Thyroid gland (tissue), 4 donors: Measurements from ENCODE around the gene SARDH. TPM values are rescaled to one million over a fixed set of nuclear protein-coding genes. Genes with fewer than 3 reads are reported as not detected.

Source experiments
- DNase-seq, 2 donors: peaks; one replicate each; pipeline ENCODE4 v3.0.0-alpha.2; 2019
- H3K27ac ChIP-seq, 3 donors: fragments of 200-600 bp; sonication (generic); 1 replicate in 2 of 3; 2 replicates in 1 of 3; pipeline ENCODE4 v1.5.1; 2016 to 2019; ENCODE audit warnings: mild to moderate bottlenecking in 1 of 3, moderate library complexity in 1 of 3
- H3K27me3 ChIP-seq: fragments of 200-600 bp; sonication (generic); one replicate; pipeline ENCODE4 v1.5.1; 2019
- H3K36me3 ChIP-seq, 2 donors: fragments of 200-600 bp; sonication (generic); one replicate each; pipeline ENCODE4 v1.5.1; 2016 to 2019
- H3K4me1 ChIP-seq, 2 donors: fragments of 200-600 bp; sonication (generic); one replicate each; pipeline ENCODE4 v1.5.1; 2017 to 2019
- H3K4me3 ChIP-seq, 3 donors: fragments of 200-600 bp; sonication (generic); replicated peaks in 1 of 3; 1 replicate in 2 of 3; 2 replicates in 1 of 3; pipeline ENCODE4 v1.5.1; 2016; ENCODE audit warnings: mild to moderate bottlenecking in 1 of 3
- H3K9me3 ChIP-seq: fragments of 200-600 bp; sonication (generic); one replicate; pipeline ENCODE4 v1.5.1; 2017
- POLR2A ChIP-seq, 2 donors: fragments of 450-650 bp; IDR thresholded peaks; one replicate each; pipeline ENCODE4 v1.6.1; 2017; ENCODE audit warnings: antibody characterized with exemption in 2 of 2, mild to moderate bottlenecking in 2 of 2, moderate library complexity in 1 of 2
- WGBS, 2 donors: methylation state at CpG; one replicate each; pipeline ENCODE4 v1.1.5; 2017; 5-methylcytosine and 5-hydroxymethylcytosine counted together
- intact Hi-C: fragments of 100-400 bp; cut with DNase I; formaldehyde crosslinking; loops from one replicate; pipeline ENCODE4 v1.15.1; 2023
- total RNA-seq, 4 donors: library from RNA; depleted of rRNA; stranded (reverse); fragments of >200 nt; gene quantifications; one replicate each; pipeline ENCODE4 v1.2.3, GENCODE V29; 2016
- TF ChIP-seq, protein P1 (sequence below), 6 experiments: fragments of 200-600 bp in 3 of 6; fragments of 450-650 bp in 3 of 6; sonication (generic) in 3 of 6; IDR thresholded peaks; one replicate each; pipeline ENCODE4 v1.5.1; 2016 to 2019; ENCODE audit warnings: antibody characterized with exemption in 6 of 6, mild to moderate bottlenecking in 2 of 6, inconsistent platforms in 1 of 6, moderate library complexity in 1 of 6

Gene SARDH
- total RNA-seq, 4 donors from 2014 or later, result 2.2 to 6.2 (median 3.3) TPM; not detected in 1

DNA sequence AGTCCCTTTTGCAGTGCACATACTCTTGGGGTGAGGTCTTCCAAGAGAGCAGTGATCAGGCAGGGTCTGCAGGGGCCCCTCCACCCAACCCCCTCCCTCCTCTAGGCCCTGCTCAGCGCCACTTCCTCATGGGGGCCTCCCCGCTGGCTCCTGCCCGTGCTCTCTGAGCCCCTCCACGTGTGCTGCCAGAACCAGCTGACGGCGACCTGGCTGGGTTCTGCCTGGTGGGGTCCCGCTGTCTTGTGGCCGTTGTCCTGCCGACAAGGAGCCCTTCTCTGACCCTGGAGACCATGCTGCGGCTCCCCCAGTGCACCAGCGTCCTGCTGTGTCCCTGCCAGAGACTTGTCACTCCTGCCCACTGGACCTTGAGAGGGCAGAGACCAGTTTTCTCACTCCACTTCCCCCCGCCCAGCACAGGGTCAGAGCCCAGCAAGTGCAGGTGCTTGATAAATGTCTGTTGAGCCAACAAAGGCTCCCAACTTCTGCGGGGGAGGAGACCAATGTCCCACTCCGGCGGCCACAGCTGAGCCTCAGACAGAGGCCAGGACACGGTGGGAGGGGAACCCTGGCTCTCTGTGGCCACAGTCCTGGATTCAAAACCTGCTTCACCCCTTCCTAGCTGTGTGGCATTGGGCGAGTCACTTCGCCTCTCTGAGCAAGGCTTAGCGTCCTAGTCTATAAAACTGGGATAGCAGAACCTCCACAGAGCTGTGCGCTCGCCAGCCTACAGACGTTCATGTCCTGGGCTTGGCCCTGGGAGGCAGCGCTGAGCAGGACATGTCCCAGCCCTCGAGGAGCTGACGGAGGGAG lies 24.8 kb downstream of the SARDH start:
- Histone ChIP-seq H3K27me3 (no peaks in the 10 kb centered on the region), H3K9me3 (no peaks in the 10 kb centered on the region), H3K27ac (no peak overlapping the region), H3K4me1 (peaks cover 5 to 31% of the 10 kb centered on the region in 2 donors), H3K4me3 (no peak overlapping the region), H3K36me3 (no peaks in the 10 kb centered on the region)
- DNase-seq, result peak; percentile 72 to 77
- intact Hi-C loops, result no loop called here
- 57 to 68% methylated on average over 11 to 19 of the region's 25 CpGs for WGBS, 2 donors
- no peak for TF ChIP-seq POLR2A (IDR thresholded peaks at IDR 0.05)
- TF ChIP-seq, protein P1, sequence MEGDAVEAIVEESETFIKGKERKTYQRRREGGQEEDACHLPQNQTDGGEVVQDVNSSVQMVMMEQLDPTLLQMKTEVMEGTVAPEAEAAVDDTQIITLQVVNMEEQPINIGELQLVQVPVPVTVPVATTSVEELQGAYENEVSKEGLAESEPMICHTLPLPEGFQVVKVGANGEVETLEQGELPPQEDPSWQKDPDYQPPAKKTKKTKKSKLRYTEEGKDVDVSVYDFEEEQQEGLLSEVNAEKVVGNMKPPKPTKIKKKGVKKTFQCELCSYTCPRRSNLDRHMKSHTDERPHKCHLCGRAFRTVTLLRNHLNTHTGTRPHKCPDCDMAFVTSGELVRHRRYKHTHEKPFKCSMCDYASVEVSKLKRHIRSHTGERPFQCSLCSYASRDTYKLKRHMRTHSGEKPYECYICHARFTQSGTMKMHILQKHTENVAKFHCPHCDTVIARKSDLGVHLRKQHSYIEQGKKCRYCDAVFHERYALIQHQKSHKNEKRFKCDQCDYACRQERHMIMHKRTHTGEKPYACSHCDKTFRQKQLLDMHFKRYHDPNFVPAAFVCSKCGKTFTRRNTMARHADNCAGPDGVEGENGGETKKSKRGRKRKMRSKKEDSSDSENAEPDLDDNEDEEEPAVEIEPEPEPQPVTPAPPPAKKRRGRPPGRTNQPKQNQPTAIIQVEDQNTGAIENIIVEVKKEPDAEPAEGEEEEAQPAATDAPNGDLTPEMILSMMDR (IDR thresholded peaks at IDR 0.05), result no peak

DNA sequence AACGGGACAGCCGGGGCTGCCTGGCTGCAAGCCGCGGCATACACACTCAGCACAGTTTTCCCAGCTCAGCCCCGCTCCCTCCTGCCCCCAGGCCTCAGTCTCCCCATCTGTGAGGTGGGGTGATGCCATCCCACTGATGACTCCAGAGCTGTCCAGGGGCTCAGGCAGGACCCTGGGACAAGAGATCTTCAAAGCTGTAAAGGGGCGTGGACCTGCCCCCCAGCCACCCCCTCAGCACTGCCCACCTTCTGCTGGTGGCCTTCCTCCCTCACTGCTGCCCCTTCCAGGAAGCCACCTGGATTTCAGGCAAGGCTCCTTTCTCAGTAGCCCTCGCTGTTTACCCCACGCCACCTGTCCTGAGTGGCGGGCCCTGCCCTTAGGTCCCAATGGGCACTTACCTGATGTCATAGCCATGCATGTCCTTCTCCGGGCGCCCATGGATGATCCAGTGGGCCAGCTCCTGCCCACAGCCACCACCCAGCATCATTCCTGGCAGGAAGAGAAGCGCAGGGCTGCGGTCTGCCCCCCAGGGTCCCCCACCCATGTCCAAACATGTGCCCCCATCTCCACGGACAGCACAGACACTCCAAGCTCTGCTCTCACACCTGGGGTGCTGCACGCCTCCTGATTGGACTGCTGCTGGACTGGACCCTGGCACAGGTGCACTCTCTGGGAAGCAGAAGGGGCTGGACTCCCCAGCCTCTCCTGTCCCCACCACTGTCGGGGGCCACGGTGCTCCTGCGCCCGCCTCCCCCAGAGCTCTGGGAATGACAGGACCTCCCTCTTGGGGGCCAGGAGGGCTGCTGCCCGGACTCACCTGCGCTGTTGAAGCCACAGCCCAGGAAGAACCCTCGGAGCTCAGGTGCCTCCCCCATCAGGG lies 25.7 kb downstream of the SARDH start:
- no peak overlapping the region for H3K27ac ChIP-seq
- intact Hi-C loops, result no loop called here
- 85 to 90% methylated on average over 15 to 17 of the region's 22 CpGs for WGBS, 2 donors

DNA sequence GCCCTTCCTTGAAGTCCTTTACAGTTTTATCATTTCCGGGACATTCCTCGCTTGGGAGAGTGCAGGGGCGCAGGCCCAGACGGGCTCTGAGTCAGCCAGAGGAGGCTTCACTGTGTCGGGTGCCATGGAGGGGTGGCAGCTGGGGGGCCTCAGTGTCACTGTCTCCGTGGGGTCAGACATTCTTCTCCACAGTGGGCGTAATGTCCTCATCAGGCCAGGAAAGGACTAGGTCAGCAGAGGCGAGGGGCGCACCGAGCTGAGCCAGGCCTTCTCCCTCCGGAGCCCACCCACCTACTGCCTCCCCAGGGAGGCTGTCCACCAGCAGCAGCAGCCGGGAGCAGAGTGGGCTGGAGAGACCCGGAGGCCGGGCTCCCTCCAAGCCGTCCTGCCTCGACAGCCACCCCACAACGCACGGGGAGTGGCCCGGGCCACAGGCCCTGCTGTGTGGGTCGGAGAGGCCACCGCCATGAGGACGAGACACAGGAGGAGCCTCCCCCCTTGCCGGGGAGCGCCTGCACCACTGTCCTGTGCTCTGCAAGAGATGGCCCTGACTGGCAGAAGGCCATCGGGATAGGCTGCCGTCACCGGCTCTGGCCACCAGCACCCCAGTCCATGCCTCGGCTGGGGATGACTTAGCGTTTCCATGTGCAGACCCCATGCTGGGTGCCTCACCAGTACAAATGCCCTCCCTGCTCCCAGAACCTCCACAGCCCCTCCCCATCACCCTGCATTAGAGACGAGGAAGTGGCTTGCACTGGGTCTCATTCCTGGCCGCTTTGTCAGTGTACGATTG lies 26.5 kb downstream of the SARDH start:
- Histone ChIP-seq H3K4me1 (peaks cover 5 to 38% of the 10 kb centered on the region in 2 donors), H3K9me3 (no peaks in the 10 kb centered on the region), H3K4me3 (no peak overlapping the region), H3K27ac (peak overlapping the region in 1 of 3 donors; percentile 36), H3K36me3 (no peaks in the 10 kb centered on the region), H3K27me3 (no peaks in the 10 kb centered on the region)
- WGBS, 2 donors, result 90 to 93% methylated on average over 12 to 14 of the region's 32 CpGs
- no peak for TF ChIP-seq POLR2A (IDR thresholded peaks at IDR 0.05)
- TF ChIP-seq, protein P1 (IDR thresholded peaks at IDR 0.05), result no peak
- intact Hi-C loops, result no loop called here
- no peak for DNase-seq

More for the DNA sequence above, 25.7 kb downstream of the SARDH start:
- Histone ChIP-seq H3K9me3 (no peaks in the 10 kb centered on the region), H3K27me3 (no peaks in the 10 kb centered on the region), H3K4me1 (peaks cover 5 to 35% of the 10 kb centered on the region in 2 donors), H3K36me3 (no peaks in the 10 kb centered on the region), H3K4me3 (no peak overlapping the region)
- no peak for DNase-seq
- TF ChIP-seq, protein P1 (IDR thresholded peaks at IDR 0.05), result no peak
- TF ChIP-seq POLR2A (IDR thresholded peaks at IDR 0.05), result no peak

DNA sequence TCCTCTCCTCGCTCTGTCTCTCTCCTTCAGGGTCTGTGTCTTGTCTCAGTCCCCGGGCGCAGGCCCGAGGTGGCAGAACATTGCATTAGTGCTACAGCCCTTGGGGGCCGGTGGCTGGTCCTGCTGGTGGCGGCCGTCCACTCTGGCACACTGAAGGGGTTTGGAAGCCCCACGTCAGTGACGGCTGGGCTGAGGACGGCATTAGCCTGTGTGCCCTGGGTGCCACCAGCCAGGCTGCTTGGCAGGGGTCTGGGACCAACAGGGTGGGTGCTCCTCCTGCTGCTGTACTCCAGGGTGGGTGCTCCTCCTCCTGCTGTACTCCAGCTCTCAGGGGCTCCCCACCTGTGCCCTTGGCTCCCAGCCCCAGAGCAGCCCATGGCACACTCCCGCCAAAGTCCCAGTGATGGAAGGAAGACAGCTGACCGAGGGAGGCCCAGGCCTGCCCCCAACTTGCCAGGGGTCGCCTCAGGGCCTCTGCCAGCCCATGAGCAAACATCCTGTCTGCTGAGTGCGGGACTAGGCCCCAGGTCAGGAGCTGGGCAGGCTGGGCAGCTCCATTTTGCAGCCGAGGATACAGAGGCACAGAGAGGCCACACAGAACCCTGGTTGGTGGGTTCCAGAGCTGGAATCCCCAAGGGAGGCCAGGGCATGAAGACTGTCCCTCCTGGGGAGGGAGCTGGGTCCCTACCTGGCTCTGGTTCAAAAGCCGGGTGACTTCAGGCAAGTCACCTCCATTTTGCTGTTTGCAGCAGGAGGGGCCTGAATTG lies 27.3 kb downstream of the SARDH start:
- Histone ChIP-seq H3K36me3 (no peaks in the 10 kb centered on the region), H3K9me3 (no peaks in the 10 kb centered on the region), H3K27ac (no peak overlapping the region), H3K4me1 (peaks cover 5 to 30% of the 10 kb centered on the region in 2 donors), H3K4me3 (no peak overlapping the region), H3K27me3 (no peaks in the 10 kb centered on the region)
- TF ChIP-seq POLR2A (IDR thresholded peaks at IDR 0.05), result no peak
- TF ChIP-seq, protein P1 (IDR thresholded peaks at IDR 0.05), result no peak
- DNase-seq, result no peak
- 93 to 94% methylated on average over 8 to 13 of the region's 16 CpGs for WGBS, 2 donors
- intact Hi-C loops, result no loop called here
